RWPE2 (cell line): ENCODE results near the gene TRAK1.

ENCODE experiments used
- ATAC-seq: fragments of 200-7000 bp; cut with Tn5 transposase; 3 replicates; pipeline ENCODE4 v1.9.1; 2021; ENCODE audit warnings: low read depth
- DNase-seq: peaks from one replicate; pipeline ENCODE4 v3.0.0-alpha.2; 2020; ENCODE audit warnings: low spot score
- H3K27ac ChIP-seq: fragments of 450-650 bp; 2 replicates; pipeline ENCODE4 v1.5.1; 2017; ENCODE audit warnings: mild to moderate bottlenecking; ENCODE audit not compliant: poor library complexity, severe bottlenecking
- H3K27me3 ChIP-seq: fragments of 250-450 bp; sonication (Bioruptor Pico); 2 replicates; pipeline ENCODE4 v1.5.1; 2021; ENCODE audit warnings: mild to moderate bottlenecking, moderate library complexity; ENCODE audit not compliant: insufficient read depth, poor library complexity, severe bottlenecking
- H3K36me3 ChIP-seq: fragments of 250-450 bp; sonication (Bioruptor Pico); 2 replicates; pipeline ENCODE4 v1.5.1; 2020; ENCODE audit warnings: low read depth, mild to moderate bottlenecking, moderate library complexity
- H3K4me1 ChIP-seq: fragments of 250-450 bp; sonication (Bioruptor Pico); 2 replicates; pipeline ENCODE4 v1.5.1; 2021; ENCODE audit warnings: mild to moderate bottlenecking, moderate library complexity; ENCODE audit not compliant: insufficient read depth, poor library complexity, severe bottlenecking
- H3K4me3 ChIP-seq: fragments of 250-450 bp; sonication (Bioruptor Pico); 2 replicates; pipeline ENCODE4 v1.5.1; 2021; ENCODE audit warnings: mild to moderate bottlenecking, moderate library complexity; ENCODE audit not compliant: severe bottlenecking
- H3K9me3 ChIP-seq: fragments of 250-450 bp; sonication (Bioruptor Pico); 2 replicates; pipeline ENCODE4 v1.5.1; 2021; ENCODE audit warnings: mild to moderate bottlenecking, moderate library complexity; ENCODE audit not compliant: severe bottlenecking
- TF ChIP-seq, protein P1 (sequence below): fragments of 450-650 bp; IDR thresholded peaks from one replicate; pipeline ENCODE4 v1.5.1; 2017; ENCODE audit warnings: mild to moderate bottlenecking, moderate library complexity; ENCODE audit not compliant: poor library complexity, severe bottlenecking

TRAK1 gene

DNA sequence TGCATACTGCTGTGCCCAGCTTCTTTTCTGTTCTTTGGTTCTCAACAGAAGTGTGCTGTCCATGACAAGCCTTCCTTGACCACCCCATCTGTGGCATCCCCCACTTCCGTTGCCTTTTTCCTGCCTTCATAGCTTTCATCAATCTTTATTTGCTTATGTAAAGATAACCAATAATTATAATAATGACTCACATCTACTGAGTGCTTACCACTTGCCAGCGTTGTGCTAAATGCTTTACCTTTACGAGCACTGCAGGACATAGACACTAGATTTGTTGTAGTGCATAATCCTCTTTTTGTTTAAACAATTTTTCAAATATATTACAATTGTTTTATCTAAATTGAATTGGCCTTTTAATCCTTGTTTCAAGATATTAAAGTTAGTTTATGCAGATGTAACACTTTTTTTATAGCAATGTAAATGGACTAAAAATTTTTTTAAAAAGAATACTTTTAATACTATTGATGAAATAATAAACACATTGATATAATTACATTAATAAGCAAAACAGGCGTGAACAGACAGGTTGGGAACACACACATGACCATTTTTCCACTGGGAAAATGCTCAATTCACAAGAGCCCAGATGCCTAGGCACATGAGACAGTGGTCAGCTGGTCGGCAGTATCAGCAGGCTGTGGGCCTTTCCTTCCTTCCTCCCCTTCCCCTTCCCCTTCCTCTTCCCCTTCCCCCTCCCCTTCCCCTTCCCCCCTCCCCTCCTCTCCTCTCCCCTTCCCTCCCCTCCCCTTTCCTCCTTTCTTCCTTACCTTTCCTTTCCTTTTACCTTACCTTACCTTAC, 42.5 kb downstream of the TRAK1 start:
- TF ChIP-seq, protein P1, sequence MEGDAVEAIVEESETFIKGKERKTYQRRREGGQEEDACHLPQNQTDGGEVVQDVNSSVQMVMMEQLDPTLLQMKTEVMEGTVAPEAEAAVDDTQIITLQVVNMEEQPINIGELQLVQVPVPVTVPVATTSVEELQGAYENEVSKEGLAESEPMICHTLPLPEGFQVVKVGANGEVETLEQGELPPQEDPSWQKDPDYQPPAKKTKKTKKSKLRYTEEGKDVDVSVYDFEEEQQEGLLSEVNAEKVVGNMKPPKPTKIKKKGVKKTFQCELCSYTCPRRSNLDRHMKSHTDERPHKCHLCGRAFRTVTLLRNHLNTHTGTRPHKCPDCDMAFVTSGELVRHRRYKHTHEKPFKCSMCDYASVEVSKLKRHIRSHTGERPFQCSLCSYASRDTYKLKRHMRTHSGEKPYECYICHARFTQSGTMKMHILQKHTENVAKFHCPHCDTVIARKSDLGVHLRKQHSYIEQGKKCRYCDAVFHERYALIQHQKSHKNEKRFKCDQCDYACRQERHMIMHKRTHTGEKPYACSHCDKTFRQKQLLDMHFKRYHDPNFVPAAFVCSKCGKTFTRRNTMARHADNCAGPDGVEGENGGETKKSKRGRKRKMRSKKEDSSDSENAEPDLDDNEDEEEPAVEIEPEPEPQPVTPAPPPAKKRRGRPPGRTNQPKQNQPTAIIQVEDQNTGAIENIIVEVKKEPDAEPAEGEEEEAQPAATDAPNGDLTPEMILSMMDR = no peak
- ATAC-seq = no peak

DNA sequence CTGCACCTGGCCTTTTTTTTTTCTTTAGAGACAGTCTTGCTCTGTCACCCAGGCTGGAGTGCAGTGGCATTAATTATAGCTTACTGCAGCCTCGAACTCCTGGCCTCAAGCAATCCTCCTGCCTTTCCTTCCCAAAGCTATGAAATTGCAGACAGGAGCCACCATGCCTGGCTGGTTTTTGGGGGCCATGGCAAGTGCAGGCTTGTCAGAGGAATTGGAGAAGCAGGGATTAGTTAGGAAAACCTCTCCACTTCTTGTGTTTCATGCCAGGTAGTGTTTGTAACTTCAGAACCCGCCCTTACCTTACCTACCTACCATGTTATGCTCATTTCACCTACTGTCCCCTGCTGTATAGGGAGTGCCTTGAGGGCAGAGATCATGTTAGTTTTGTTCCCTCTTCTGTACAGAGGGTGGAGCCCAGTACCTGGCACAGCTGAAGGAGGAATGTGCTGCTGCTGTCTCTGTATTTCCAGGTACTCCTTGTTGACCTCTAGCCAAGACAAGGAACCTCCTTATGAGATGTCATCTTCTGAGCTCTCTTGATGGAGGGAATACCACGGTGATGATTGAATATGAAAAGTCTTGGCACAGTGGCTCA, 43.8 kb downstream of the TRAK1 start:
- no peak overlapping the region for H3K4me3 ChIP-seq
- peaks cover 13% of the 10 kb centered on the region for H3K4me1 ChIP-seq
- H3K27ac ChIP-seq = no peak overlapping the region
- no peak for DNase-seq
- no peaks in the 10 kb centered on the region for H3K27me3 ChIP-seq
- ATAC-seq = peak; percentile 64; the same call in 1 of the 3 replicates
- H3K36me3 ChIP-seq = no peaks in the 10 kb centered on the region
- no peaks in the 10 kb centered on the region for H3K9me3 ChIP-seq
- TF ChIP-seq, protein P1 = no peak

More for the DNA sequence above, 42.5 kb downstream of the TRAK1 start:
- peaks cover 26% of the 10 kb centered on the region for H3K4me1 ChIP-seq
- no peaks in the 10 kb centered on the region for H3K9me3 ChIP-seq
- H3K36me3 ChIP-seq = no peaks in the 10 kb centered on the region
- no peak overlapping the region for H3K27ac ChIP-seq
- no peak overlapping the region for H3K4me3 ChIP-seq
- DNase-seq = no peak
- H3K27me3 ChIP-seq = no peaks in the 10 kb centered on the region

DNA sequence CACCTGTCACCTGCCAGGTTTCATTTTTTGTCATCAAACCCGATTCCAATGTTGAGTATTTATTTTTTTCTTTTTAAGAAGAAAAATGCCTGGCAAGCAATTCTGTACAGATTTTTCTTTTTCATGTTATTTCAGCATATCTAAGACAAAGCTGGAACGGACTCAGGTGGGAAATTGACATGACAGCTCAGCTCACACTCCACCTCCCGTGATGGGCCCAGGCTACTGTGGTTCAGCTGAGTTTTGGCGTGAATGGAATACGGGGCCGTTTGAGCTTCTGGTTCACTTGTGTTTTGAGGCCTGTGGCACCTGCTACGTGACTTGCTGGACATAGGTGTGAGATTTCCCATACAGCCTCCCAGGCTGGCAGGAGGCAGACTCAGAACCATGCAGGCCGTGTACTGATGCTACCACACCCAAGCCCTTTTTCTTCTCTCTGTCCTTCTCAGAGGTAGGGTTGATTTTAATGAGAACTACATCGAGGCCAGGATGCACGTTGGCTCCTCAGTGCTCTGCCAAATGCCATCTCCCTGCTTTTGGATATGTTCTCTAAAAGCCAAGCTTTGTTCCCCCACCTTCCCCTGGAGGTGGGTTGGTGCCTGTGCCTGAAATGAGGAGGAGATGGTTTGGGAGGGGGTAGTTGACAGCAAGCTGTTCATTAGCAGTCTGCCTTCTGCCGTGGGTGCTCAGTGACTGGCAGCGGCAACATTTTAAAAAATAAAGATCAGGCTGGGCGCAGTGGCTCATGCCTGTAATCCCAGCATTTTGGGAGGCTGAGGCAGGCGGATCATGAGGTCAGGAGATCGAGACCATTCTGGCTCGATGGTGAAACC, 48.7 kb downstream of the TRAK1 start:
- ATAC-seq = no peak
- no peak overlapping the region for H3K27ac ChIP-seq
- H3K27me3 ChIP-seq = no peaks in the 10 kb centered on the region
- TF ChIP-seq, protein P1 = no peak
- no peaks in the 10 kb centered on the region for H3K36me3 ChIP-seq
- peaks cover 5% of the 10 kb centered on the region for H3K4me1 ChIP-seq
- H3K9me3 ChIP-seq = no peaks in the 10 kb centered on the region
- DNase-seq = no peak
- no peak overlapping the region for H3K4me3 ChIP-seq

DNA sequence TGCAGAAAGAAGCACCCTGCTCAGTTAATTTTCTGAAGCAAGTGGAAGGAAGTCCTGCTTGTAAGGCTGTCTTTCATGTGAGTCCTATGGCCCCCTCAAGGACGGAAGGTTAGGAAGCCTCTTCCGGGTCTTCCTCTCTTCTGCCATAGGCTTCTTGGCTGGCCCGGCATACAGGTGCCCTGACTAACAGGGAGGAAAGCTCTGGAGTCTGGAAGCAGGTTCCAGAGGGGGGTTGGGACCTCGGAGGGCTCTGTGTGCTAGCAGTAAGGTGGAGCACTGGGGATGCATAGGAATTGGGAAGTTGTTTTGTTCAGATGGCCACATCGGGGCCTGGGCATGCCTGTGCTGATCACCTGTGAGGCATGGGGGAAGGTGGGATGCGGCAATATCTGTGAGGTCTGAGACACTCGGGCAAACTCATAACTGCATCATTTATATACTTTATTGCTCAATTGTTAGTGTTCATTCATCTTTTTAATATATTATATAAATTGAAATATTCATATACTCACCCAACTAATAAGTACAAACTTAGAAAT, 49.6 kb downstream of the TRAK1 start:
- DNase-seq (no peak), ATAC-seq (no peak)
- no peak overlapping the region for H3K4me3 ChIP-seq
- no peak overlapping the region for H3K27ac ChIP-seq
- H3K36me3 ChIP-seq = no peaks in the 10 kb centered on the region
- no peaks in the 10 kb centered on the region for H3K4me1 ChIP-seq
- no peaks in the 10 kb centered on the region for H3K9me3 ChIP-seq
- no peaks in the 10 kb centered on the region for H3K27me3 ChIP-seq
- TF ChIP-seq, protein P1 = no peak
